SH-SY5Y (cell line): ENCODE data around the gene BSN.

ENCODE experiments used
- GATA2 ChIP-seq: IDR thresholded peaks from 2 replicates; pipeline ENCODE4 v1.6.1; 2011; ENCODE audit warnings: mild to moderate bottlenecking, low read depth, low read length
- GATA3 ChIP-seq: IDR thresholded peaks from 2 replicates; pipeline ENCODE4 v1.6.1; 2011; ENCODE audit warnings: low read depth, mild to moderate bottlenecking, low read length, moderate library complexity

GRCh38 chr3:49591615-49592014 is 37.3 kb downstream of the BSN start:
- TF ChIP-seq GATA2, result no peak
- no peak for TF ChIP-seq GATA3
